KMS-11 (cell line): ENCODE results near the gene TOGARAM2.

Experiments
- H2AFZ ChIP-seq: fragments of 200-600 bp; sonication (generic); 2 replicates; pipeline ENCODE4 v1.6.1; 2016; ENCODE audit warnings: antibody characterized with exemption, mixed run types, low read depth
- H3K27ac ChIP-seq: fragments of 200-600 bp; sonication (generic); 2 replicates; pipeline ENCODE4 v1.6.1; 2016; ENCODE audit warnings: mild to moderate bottlenecking, mixed run types
- H3K27me3 ChIP-seq: fragments of 200-600 bp; sonication (generic); 2 replicates; pipeline ENCODE4 v1.6.1; 2017; ENCODE audit warnings: mild to moderate bottlenecking, low read depth, mixed run types, moderate library complexity; ENCODE audit not compliant: insufficient read depth
- H3K36me3 ChIP-seq: fragments of 200-600 bp; sonication (generic); 2 replicates; pipeline ENCODE4 v1.6.1; 2017; ENCODE audit warnings: mild to moderate bottlenecking, mixed run types; ENCODE audit not compliant: insufficient read depth
- H3K4me1 ChIP-seq: fragments of 200-600 bp; sonication (generic); 2 replicates; pipeline ENCODE4 v1.6.1; 2016; ENCODE audit warnings: mild to moderate bottlenecking, low read depth, mixed run types; ENCODE audit not compliant: poor library complexity, severe bottlenecking
- H3K4me2 ChIP-seq: fragments of 200-600 bp; sonication (generic); 2 replicates; pipeline ENCODE4 v1.7.0; 2016; ENCODE audit warnings: mild to moderate bottlenecking, mixed run types
- H3K4me3 ChIP-seq: fragments of 200-600 bp; sonication (generic); IDR thresholded peaks from 2 replicates; pipeline ENCODE4 v1.6.1; 2017; ENCODE audit warnings: low read depth, low read length, mixed read lengths; ENCODE audit not compliant: insufficient read depth
- H3K79me2 ChIP-seq: fragments of 200-600 bp; sonication (generic); 2 replicates; pipeline ENCODE4 v1.6.1; 2016; ENCODE audit warnings: low read depth, mixed run types; ENCODE audit not compliant: insufficient read depth
- H3K9ac ChIP-seq: fragments of 200-600 bp; sonication (generic); 2 replicates; pipeline ENCODE4 v1.6.1; 2016; ENCODE audit warnings: mild to moderate bottlenecking, mixed run types
- H4K20me1 ChIP-seq: fragments of 200-600 bp; sonication (generic); 2 replicates; pipeline ENCODE4 v1.6.1; 2016; ENCODE audit warnings: mild to moderate bottlenecking, mixed run types; ENCODE audit not compliant: insufficient read depth
- CTCF ChIP-seq: fragments of 200-600 bp; sonication (generic); conservative IDR thresholded peaks from 2 replicates; pipeline ENCODE4 v1.6.1; 2017; ENCODE audit warnings: low read depth, mild to moderate bottlenecking, antibody characterized with exemption, low read length, moderate library complexity, mixed read lengths

Gene TOGARAM2

GRCh38 chr2:29053670-29054400 is 72.7 kb downstream of the TOGARAM2 start:
- TF ChIP-seq CTCF = no peak
- Histone ChIP-seq H2AFZ (no peak overlapping the region), H4K20me1 (no peaks in the 10 kb centered on the region), H3K36me3 (no peaks in the 10 kb centered on the region), H3K4me2 (no peak overlapping the region), H3K79me2 (no peaks in the 10 kb centered on the region), H3K4me1 (no peaks in the 10 kb centered on the region), H3K27ac (no peak overlapping the region), H3K27me3 (no peaks in the 10 kb centered on the region), H3K9ac (no peak overlapping the region), H3K4me3 (no peak overlapping the region)

DNA sequence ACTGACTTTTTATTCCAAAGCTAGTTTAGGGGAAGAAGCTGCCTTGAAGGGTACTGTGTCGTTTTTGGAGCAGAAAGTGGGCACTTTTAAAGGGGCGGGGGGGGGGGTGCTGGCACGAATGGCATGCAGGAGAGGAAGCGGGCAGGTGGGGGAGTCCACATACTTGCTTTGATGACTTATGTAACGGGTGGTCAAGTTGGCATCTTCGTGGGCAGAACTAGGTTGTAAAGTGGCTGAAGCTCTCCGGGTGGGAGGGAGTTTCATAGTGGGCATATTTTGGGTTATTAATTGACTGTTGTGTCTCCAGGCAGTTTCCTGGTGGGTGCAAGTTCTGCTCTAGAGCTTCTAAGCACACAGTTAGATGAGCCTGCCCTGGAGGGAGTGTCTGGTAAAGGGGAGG is 73.3 kb downstream of the TOGARAM2 start:
- no peak for TF ChIP-seq CTCF
- Histone ChIP-seq H3K4me2 (no peak overlapping the region), H4K20me1 (no peaks in the 10 kb centered on the region), H3K4me3 (no peak overlapping the region), H3K27ac (no peak overlapping the region), H2AFZ (no peak overlapping the region), H3K36me3 (no peaks in the 10 kb centered on the region), H3K9ac (no peak overlapping the region), H3K27me3 (no peaks in the 10 kb centered on the region), H3K4me1 (no peaks in the 10 kb centered on the region), H3K79me2 (no peaks in the 10 kb centered on the region)

DNA sequence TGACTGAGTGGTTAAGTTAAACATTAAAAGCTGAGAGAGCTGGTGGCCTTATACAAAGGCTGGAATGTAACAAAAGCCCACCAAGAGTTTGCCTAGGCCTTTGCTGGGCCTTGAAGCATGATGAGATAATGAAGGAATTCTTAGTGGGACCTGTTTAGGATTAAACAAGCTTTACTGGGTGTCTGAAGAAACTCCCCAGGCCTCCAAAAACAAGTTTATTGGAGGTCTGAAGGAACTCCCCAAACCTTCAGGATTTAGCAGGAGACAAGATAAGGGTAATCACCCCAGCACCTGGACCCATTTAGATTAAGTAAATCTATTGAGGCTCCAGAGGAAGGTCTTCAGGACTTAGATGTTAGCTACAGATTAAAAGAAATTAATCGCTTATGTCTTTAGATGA is 74.5 kb downstream of the TOGARAM2 start:
- H4K20me1 ChIP-seq = no peaks in the 10 kb centered on the region
- H3K4me3 ChIP-seq = no peak overlapping the region
- TF ChIP-seq CTCF = no peak
- no peak overlapping the region for H3K27ac ChIP-seq
- no peaks in the 10 kb centered on the region for H3K79me2 ChIP-seq
- no peak overlapping the region for H2AFZ ChIP-seq
- H3K27me3 ChIP-seq = no peaks in the 10 kb centered on the region
- no peaks in the 10 kb centered on the region for H3K36me3 ChIP-seq
- no peak overlapping the region for H3K4me2 ChIP-seq
- H3K9ac ChIP-seq = no peak overlapping the region
- H3K4me1 ChIP-seq = no peaks in the 10 kb centered on the region

DNA sequence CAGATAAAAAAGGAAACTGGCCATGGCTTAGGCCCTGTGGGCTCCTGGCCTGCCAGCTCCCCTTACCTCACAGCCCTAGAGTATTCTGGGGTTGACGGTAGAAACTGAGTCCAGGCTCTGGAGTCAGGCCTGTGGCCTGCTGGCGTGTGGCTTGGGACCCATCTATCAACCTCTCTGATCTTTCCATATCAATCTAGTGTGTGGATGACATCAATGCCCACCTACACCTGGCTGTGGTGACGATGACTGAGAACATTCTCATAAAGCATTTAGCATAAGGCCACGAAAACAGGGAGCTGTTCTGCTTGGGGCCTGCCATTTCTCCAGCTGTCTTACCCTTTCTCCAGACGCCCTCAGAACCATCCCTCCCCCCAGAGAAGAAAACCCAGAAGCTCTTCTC is 75.4 kb downstream of the TOGARAM2 start:
- no peak for TF ChIP-seq CTCF
- Histone ChIP-seq H3K27me3 (no peaks in the 10 kb centered on the region), H4K20me1 (no peaks in the 10 kb centered on the region), H3K4me3 (no peak overlapping the region), H3K4me1 (no peaks in the 10 kb centered on the region), H3K27ac (no peak overlapping the region), H3K36me3 (no peaks in the 10 kb centered on the region), H2AFZ (no peak overlapping the region), H3K4me2 (no peak overlapping the region), H3K9ac (no peak overlapping the region), H3K79me2 (no peaks in the 10 kb centered on the region)
